GM19397 (cell line): ENCODE measurements around the gene SLC39A11.

Experiments used
- ATAC-seq: cut with Tn5 transposase; IDR thresholded peaks from one replicate; pipeline ENCODE4 v1.9.1; 2021; ENCODE audit warnings: mild to moderate bottlenecking, moderate library complexity; ENCODE audit not compliant: unreplicated experiment

SLC39A11 gene

DNA sequence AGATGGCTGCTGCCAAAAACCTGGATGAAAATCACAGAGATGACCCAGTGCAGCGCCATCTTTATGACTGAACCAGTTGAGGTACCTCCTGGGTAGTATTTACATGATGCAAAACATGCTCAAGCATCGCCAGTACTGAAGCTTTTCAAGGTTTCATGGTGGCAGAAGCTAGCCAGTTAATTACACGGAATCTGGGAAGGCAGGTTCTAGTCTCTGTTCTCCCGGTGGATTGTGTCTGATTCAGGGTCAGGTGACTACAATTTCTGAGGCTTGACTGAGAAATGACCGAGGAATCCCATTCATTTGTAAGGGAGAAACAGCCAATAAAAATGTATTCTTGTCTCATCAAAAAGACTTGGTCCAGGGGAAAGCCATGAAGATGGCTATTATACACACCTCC is 209.1 kb downstream of the SLC39A11 start:
- ATAC-seq = no peak

DNA sequence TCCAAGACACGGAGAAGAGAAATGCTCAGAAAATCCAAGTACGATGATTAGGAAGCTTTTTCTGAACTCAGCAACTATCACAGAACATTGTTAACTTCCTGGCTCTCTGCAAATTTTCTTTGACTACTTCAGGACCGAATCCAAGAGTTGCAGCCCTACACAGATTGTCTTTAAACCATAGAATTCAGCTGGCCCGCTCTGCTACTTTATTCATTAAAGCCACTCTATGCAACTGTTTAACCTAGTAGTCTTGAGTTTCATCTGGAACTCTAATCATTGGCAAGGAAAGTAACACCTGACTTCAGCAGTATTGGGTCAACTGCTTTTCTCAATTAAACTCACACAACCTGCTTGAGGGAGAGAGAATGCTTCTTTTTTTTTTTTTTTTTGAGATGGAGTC is 210.1 kb downstream of the SLC39A11 start:
- ATAC-seq = no peak

DNA sequence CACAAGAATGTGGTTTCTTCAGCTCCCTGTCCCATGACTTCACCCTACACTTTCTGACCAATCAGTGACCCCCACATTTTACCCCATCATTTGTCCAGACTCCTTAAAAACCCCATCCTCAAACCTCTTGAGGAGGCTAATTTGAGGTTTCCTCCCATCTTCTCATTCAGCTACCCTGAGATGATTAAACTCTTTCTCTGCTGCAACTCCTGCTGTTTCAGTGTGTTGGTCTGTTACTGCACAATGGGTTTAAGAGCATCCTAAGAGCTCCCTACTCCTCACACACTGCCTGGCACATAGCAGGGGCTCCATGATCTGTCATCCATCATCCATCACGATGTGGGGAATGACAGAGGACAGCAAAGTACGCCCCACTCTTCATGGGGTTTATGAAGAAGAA is 212.6 kb downstream of the SLC39A11 start:
- ATAC-seq = no peak

DNA sequence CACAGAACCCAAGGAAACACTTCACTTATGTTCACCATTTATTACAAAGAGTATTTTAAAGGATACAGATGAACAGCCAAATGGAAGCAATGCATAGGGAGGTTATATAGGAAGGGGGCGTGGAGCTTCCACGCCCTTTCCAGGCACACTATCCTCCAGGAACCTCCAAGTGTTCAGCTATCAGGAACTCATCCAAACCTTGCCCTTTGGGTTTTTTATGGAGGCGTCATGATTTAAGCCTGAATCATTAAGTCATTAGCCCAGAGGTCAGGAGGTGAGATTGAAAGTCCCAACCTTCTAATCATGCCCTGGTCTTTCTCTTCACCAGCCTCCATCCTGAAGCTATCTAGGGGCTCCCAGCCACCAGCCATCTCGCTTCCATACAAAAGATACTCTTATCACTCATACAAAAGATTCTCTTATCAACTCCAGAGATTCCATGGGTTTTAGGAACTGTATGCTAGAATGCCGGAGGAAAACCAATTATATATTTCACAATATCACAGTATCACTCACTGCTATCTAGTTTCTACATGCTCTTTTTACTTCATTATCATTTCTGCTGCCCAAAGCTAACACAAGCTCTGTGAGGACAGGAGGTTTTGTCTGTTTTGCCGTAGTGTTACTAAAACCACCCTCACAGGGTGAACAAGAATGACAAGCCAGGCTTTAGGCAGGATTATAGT is 213.4 kb downstream of the SLC39A11 start:
- no peak for ATAC-seq

DNA sequence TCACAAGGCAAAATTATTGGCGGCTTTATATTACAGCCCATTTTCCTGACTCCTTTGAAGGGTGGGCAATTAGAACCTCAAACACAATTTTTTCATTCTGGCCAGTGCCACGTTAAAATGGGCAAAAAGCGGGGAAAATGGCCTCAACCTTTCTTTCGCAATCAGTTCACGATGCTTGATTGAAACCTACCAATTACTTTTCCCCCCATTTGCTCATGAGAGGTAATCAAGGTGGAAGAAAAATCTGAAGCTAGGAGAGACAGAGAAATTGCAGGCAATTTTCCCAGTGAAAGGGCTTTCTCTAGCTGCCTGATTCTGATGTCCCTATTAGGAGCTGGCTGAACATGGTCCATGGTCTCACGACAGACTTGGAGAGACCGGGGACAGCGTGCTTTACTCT is 215.1 kb downstream of the SLC39A11 start:
- ATAC-seq = no peak

DNA sequence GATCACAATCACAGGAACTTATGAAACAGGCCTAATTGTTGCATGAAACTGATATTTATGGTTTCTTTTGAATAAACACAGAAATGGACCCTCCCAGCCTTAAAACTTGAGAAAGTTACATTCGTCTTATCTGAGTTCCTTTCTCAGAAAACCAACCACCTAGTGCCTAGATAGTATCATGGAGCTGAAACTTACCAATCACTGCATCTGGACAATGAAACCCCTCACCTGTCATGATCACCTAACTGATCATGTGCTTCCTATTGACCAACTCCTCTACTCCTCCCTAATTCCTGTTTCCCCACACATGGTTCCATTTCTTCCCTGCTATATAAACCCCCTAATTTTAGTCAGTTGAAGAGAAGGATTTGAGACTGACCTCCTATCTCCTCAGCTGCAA is 216.1 kb downstream of the SLC39A11 start:
- no peak for ATAC-seq

DNA sequence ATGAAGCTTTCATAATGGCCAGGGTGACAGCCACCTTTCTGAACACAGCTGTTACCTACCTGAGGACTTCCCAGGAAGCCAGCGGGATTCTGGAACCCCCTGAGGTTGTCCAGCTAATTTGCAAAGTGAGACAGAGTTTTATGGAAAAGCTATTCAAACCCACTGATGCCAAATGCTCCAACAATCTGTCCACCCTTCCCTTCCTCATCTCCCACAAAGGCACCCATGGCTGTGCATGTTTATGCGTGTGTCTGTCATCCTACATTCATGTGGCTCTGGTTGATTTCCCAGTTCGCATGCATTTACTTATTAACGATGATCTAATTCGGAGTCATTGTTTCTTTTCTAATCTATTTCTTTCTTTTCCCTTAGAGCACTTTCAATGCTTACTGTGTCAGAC is 217.1 kb downstream of the SLC39A11 start:
- no peak for ATAC-seq

DNA sequence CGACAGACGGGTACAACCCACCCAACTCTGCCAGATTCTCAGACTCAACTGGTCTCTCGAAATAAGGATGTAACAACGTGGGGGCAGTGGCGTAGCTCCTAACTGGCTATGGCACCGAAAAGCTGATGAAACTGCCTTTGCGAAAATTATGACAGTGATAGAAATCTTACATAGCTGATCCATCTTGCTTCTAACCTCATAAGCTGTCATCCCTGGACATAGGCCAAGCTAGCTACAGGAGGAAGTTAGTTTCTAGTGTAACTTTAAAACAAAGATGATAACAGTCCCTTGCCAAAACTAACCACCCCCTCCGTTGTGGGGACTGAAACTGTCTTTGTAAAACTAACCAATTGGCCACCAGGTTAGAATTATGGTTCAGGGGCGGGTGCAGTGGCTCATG is 220.1 kb downstream of the SLC39A11 start:
- no peak for ATAC-seq

DNA sequence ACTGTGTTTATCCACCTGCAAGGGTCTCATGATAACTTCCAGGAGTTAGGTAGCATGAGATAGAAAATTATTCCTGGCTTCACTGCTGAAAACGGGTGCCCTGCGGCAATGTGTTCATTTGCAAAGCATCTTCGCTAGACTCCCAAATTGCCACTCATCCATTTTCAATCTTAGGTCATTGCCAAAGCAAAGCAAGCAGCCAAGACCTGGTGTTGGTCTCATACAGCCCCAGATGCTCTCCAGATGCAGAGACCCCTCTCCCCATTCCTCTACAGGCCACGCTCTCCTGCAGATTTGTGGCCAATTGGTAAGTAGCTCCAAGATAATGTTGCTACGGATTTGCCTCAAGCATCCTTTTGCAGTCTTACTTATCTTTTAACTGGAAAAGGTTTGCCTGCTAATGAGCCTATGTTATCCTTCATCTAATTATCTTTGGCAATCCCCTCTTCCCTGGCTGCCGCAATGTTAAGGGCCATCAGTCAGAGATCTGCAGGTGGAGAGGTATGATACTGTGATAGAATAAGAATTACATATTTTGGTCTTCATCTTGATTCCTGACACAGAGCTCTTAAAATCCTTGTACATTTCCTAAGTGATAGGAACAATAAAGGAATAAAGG is 222.0 kb downstream of the SLC39A11 start:
- no peak for ATAC-seq

DNA sequence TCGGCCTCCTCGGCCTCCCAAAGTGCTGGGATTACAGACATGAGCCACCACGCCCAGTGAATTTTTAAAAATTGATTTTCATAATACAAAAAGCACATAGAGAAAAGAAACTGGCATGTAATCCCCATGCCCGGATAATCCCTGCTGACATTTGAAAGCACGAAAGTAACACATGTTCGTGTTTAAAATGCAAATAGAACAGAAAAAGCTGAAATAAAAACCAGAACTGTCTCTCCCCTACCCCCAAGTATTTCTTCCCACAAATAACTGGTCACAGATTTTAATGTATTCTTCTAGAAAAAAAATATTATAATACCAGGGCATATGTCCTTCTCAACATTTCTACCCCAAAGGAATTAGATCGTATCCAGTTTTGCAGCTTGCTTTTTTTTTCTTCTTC is 222.9 kb downstream of the SLC39A11 start:
- no peak for ATAC-seq

DNA sequence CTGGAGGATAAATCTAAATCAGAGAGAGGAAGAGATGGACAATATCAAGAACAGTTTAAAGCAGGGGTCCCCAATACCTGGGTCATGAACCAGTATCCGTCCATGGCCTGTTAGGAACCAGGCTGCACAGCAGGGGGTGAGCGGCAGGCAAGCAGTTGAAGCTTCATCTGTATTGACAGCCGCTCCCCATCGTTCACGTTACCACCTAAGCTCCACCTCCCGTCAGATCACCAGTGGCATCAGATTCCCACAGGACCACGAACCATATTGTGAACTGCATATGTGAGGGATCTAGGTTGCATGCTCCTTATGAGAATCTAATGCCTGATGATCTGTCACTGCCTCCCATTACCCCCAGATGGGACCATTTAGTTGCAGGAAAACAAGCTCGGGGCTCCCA is 226.5 kb downstream of the SLC39A11 start:
- ATAC-seq = no peak

DNA sequence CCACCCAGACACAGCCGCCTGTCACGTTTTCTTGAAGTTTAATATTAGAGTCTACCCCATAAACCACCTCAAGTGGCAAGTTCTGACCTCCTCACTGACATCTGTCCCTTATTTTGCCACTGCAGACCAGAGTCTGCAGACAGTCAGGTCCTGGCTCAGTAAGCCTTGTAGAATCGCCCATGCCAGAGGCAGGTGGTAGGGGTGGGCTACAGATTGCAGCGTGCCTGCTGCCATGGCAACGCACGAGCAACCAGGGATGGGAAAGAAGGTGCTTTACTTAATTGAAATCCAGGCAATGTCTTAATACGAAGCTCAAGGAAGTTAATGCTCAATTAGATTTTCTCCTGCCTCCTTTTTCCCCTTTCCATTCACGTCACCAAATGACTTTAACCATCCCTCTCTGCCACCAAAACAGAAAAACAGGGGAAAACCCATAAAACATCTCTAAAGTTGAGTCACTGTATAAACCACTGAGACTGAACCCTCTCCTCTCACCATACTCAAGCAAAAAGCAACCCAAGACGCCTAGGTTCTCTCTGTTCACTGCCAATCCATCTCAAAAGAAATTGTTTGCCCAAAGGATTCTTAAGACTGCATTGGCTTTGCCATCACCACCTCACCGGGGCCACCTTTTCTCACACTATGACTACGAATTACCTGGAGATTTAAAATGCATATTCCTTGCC is 228.8 kb downstream of the SLC39A11 start:
- ATAC-seq = no peak

DNA sequence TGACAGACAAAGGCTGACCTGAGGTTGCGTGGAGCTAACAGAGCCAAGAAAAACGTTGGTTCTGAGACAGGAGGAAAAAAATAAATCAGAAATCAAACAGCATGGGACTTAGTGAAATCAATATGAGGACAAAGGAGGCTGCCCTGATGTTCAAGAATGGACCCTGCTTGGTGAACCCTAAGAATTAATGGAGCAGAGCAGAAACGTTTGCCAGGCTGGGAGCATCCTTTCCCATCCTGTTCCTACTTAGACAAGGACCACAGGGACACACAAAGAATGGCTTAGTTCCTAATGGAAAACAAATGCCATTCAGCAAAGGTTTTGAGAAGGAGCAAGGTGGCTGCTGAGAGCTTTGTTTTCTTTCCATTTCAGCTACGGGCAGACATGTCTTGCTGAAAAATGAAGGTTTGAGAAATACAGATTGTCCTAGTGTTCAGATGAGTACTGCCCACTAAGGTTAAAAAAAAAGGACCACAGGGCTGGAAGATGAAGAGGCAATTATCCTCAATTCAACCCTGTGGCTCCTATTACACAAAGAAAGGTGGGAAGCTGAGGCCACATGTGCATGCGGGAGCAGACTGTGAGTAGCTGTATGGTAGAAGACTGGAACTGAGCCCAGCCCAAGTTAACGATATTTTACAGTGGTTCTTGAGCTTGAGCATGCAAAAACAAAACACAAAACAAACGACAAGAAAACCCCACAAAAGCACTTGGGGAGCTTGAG is 230.1 kb downstream of the SLC39A11 start:
- no peak for ATAC-seq

DNA sequence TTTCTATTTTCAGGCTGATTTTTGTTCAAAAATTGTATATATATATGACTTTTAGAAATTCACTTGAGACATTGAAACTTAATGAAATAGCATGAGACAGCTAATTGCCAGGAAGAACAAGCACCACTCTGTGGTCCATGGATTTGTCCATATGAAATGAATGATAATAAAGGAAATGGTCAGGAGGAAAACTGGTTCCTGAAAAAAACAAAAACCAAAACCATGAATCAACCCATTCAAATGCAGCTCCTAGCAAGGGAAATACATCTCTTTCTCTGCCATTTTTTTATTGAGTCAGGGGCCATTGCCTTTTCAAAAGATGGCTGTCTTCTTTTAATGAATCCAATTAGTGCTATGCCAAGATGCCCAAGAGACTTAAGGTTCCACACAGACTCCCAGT is 230.7 kb downstream of the SLC39A11 start:
- no peak for ATAC-seq

DNA sequence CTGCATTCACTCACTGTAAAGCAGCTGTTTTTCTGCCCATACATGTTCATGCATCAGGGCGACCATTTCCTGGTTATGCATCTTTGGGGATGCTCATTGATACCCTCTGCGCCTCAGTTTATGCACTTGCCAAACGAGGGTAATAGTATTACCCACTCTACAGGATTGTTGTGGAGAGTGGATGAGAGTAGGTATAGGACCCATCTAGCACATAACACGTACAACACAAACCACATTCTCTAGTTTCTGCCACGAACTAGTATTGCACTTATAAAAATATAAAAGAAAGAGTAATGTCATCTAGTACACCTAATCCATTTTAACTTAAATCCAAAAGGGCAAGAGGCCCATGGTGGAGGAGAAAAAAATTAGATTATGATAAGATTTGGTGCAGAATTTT is 231.7 kb downstream of the SLC39A11 start:
- no peak for ATAC-seq

DNA sequence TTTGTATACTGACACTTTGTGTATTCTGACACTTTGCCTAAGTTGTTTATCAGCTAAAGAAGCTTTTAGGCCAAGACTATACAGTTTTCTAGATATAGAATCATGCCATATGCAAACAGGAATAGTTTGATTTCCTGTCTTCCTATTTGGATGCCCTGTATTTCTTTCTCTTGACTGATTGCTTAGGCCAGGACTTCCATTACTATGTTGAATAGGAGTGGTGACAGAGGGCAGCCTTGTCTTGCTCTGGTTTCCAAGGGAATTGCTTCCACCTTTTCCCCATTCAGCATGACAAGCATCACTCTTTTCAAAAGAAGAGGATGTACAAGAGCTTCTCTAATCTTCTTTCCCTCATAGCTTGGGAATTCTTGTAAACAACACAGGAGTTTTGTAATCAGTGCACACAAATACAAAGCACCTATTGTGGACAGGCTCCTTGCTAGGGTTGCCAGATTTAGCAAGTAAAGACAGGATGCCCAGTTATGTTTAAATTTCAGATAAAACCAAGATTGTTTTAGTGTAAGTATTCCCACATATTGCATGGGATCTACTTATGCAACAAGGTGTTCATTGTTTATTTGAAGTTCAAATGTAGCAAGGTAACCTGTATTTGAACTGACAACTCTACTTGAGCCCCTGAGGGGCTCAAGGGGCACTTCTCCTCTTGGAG is 233.5 kb downstream of the SLC39A11 start:
- ATAC-seq = no peak

DNA sequence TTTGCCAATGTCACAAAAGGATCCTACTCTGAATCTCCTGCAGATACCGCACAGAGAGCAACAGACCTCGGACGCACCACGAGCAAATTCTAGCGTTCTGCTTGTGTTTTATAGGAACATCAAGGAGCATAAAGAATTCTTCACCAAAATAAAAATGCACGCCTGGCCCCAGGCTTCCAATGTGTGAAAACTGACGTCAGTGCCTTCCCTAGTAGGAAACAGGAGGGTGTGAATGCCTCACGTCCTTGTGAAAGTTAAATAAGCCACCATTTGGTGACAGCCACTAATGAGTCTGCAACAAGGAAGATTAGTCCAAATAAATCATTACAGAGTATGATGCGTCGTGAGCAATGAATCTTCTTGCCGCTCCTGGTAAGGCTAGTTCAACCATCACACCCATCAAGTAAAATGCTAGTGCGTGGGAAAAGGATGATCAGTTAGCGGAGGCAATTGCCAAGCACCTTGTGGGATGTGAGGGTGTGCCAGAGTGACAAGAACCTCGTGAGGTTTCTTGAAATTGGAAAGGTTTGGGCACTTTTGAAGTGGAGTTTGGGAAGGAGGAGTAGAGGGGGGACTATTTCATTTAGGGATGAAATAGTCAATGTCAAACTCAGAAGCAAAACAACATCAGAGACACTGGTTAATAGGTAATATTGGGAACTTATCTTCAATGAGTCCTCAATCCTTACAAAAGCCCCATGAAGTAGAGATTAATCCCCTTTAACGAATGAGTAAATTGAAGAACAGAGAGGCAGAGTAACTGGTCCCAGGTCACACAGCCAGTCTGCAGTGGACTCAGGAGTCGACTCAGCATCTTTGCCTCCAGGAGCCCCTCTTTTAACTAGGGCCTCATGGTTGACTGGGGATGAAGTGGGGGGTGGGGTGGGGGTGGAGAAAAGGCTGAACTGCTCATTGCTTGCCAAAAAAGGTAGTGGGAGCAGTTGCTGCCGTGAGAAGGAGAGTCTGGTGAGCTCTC is 238.8 kb downstream of the SLC39A11 start:
- no peak for ATAC-seq

DNA sequence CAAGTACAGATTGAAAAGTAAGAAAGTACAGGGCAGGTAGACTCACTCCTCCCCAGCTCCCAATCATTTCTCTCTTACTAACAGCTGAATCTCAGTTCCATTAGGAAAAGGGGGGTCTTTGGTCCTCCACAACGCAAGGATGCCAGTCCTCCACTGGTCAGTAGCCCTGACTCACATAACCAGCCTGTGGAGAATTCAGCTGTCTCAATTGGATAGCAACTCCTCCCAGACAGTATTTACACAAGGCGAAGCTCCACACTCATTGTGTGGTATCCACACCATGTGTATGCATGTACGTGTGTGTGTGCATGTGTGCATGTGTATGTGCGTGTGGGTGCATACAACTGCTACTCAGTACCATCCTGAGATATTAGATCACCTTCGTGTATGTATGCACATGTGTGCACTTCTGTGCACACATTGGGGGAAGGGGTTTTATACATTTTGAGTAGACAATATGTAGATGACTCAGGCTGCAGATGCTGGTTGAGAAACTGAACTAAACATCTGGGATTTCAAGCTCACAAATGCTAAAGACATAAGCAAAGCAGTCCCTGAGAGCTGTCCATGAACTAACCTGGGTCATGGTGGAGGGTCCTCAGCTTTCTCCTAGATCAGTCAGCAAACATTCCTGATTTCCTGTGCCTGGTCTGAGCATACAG is 240.1 kb downstream of the SLC39A11 start:
- ATAC-seq = no peak

DNA sequence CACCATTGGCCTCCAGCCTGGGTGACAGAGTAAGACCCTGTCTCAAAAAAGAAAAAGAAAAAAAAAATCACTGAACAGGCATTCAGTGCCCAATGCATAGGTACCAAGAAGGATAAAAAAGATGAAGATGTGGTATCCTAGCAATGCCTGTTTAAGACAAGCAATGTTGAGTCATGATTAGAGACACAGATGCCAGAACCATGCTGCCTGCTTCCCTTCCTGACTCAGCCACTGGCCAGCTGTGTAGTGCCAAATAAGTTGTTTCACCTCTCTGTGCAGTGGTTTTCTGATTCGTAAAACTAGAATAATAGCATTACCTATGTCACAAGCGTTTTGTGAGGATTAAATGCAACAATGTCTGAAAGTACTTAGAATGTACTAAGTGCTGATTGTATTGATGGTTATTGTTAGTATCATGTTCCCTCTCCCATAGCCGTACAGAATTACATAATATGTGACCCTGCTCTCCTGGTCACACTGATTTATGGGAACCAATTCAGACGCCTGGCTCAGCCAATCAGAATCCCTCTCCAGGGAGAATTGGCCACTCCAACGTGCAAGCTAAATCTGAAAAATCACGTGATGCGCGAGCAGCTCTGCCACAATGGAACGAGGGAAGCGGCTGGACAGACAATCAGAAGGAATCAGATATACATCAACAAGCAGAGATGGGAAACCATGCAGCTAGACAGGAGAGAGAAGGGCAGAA is 241.9 kb downstream of the SLC39A11 start:
- ATAC-seq = no peak
